Bone marrow (tissue), 2 donors: Measurements from ENCODE around the gene CBX4.

Experiments used
- DNase-seq, 2 donors: peaks; one replicate each; lab custom pipeline; 2025; lab: John Stamatoyannopoulos, UW

The CBX4 gene

GRCh38 chr17:79839356-79840268, at the start of gene CBX4:
Gene CBX4 (minus strand): TSS chr17:79839440. CDS start chr17:79839251, 189 bp downstream.
- peak; percentile 68 to 83 for DNase-seq

- DNase-seq: no peak
These were observed 48.8 kb upstream of the CBX4 start for GRCh38 chr17:79888009-79888540.

- DNase-seq: no peak
These were observed 48.3 kb upstream of the CBX4 start for GRCh38 chr17:79887451-79887991.

GRCh38 chr17:79883202-79883601, 44.0 kb upstream of the CBX4 start:
- no peak for DNase-seq

- DNase-seq: no peak
These were observed 39.2 kb upstream of the CBX4 start for GRCh38 chr17:79878329-79878947.

GRCh38 chr17:79877041-79877440, 37.8 kb upstream of the CBX4 start:
- DNase-seq: no peak

- no peak for DNase-seq
These were observed 36.3 kb upstream of the CBX4 start for GRCh38 chr17:79875511-79875910.

GRCh38 chr17:79874329-79874981, 35.2 kb upstream of the CBX4 start:
- DNase-seq: peak in 1 of 2 donors; percentile 25

- DNase-seq: no peak
These were observed 34.3 kb upstream of the CBX4 start for GRCh38 chr17:79873583-79873982.

- DNase-seq: no peak
These were observed 33.5 kb upstream of the CBX4 start for GRCh38 chr17:79872762-79873161.

GRCh38 chr17:79871131-79871530, 31.9 kb upstream of the CBX4 start:
- DNase-seq: no peak

- no peak for DNase-seq
These were observed 31.3 kb upstream of the CBX4 start for GRCh38 chr17:79870540-79870939.

GRCh38 chr17:79866791-79867518, 27.7 kb upstream of the CBX4 start:
- no peak for DNase-seq

GRCh38 chr17:79865351-79866210, 26.3 kb upstream of the CBX4 start:
- DNase-seq: no peak

GRCh38 chr17:79864617-79865250, 25.5 kb upstream of the CBX4 start:
- no peak for DNase-seq

GRCh38 chr17:79864147-79864546, 24.9 kb upstream of the CBX4 start:
- no peak for DNase-seq

- no peak for DNase-seq
These were observed 23.7 kb upstream of the CBX4 start for GRCh38 chr17:79862771-79863440.

GRCh38 chr17:79862238-79862637, 23.0 kb upstream of the CBX4 start:
- no peak for DNase-seq

GRCh38 chr17:79861413-79862216, 22.4 kb upstream of the CBX4 start:
- no peak for DNase-seq
